Measurements from ENCODE around the gene C3orf22.

DNA sequence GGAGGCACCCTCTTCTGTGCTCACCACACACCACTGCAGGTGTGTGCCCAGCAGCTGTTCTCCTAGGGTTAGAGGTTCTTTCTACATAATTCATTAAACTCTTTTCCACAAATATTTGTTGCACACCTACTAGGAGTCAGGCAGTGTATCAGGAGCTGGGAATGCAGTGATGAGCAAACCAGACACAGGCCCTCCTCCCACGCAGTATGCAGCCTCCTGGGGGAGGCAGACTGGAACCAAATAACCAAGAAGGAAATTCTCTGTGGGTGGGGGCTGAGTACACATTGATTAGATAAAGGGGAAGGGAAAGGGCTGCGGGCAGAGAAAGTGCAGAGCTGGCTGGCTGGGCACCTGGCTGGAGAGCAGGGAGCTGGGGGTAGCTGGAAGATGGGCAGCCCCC, 18.5 kb upstream of the C3orf22 start:
- TF ChIP-seq CEBPB (IDR thresholded peaks at IDR 0.05) (no peak), RAD21 (IDR thresholded peaks at IDR 0.05; ENCODE audit: low read depth) (no peak), ZBTB7A (IDR thresholded peaks at IDR 0.05; ENCODE audit: low read depth) (no peak), EP300 (IDR thresholded peaks at IDR 0.05; ENCODE audit: borderline replicate concordance) (no peak), TCF12 (IDR thresholded peaks at IDR 0.05; ENCODE audit: low read depth) (no peak), FOXM1 (IDR thresholded peaks at IDR 0.05; ENCODE audit: borderline replicate concordance, low read depth) (no peak), TAF1 (IDR thresholded peaks at IDR 0.05; ENCODE audit: low read depth) (no peak)
- TF ChIP-seq, protein P1, sequence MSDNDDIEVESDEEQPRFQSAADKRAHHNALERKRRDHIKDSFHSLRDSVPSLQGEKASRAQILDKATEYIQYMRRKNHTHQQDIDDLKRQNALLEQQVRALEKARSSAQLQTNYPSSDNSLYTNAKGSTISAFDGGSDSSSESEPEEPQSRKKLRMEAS (IDR thresholded peaks at IDR 0.05) = no peak
- TF ChIP-seq, protein P2, sequence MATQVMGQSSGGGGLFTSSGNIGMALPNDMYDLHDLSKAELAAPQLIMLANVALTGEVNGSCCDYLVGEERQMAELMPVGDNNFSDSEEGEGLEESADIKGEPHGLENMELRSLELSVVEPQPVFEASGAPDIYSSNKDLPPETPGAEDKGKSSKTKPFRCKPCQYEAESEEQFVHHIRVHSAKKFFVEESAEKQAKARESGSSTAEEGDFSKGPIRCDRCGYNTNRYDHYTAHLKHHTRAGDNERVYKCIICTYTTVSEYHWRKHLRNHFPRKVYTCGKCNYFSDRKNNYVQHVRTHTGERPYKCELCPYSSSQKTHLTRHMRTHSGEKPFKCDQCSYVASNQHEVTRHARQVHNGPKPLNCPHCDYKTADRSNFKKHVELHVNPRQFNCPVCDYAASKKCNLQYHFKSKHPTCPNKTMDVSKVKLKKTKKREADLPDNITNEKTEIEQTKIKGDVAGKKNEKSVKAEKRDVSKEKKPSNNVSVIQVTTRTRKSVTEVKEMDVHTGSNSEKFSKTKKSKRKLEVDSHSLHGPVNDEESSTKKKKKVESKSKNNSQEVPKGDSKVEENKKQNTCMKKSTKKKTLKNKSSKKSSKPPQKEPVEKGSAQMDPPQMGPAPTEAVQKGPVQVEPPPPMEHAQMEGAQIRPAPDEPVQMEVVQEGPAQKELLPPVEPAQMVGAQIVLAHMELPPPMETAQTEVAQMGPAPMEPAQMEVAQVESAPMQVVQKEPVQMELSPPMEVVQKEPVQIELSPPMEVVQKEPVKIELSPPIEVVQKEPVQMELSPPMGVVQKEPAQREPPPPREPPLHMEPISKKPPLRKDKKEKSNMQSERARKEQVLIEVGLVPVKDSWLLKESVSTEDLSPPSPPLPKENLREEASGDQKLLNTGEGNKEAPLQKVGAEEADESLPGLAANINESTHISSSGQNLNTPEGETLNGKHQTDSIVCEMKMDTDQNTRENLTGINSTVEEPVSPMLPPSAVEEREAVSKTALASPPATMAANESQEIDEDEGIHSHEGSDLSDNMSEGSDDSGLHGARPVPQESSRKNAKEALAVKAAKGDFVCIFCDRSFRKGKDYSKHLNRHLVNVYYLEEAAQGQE (IDR thresholded peaks at IDR 0.05; ENCODE audit: low read depth) = no peak

All from Ishikawa (cell line).